8988T (cell line): ENCODE measurements around the gene MYH7.
"Not testable (repeated sequence)": the region's sequence is repeated elsewhere in the genome, so short reads cannot be mapped to it uniquely, and the experiment has no call there.

Experiments
- DNase-seq: peaks from one replicate; pipeline ENCODE4 v3.0.0; 2011

MYH7 gene

DNA sequence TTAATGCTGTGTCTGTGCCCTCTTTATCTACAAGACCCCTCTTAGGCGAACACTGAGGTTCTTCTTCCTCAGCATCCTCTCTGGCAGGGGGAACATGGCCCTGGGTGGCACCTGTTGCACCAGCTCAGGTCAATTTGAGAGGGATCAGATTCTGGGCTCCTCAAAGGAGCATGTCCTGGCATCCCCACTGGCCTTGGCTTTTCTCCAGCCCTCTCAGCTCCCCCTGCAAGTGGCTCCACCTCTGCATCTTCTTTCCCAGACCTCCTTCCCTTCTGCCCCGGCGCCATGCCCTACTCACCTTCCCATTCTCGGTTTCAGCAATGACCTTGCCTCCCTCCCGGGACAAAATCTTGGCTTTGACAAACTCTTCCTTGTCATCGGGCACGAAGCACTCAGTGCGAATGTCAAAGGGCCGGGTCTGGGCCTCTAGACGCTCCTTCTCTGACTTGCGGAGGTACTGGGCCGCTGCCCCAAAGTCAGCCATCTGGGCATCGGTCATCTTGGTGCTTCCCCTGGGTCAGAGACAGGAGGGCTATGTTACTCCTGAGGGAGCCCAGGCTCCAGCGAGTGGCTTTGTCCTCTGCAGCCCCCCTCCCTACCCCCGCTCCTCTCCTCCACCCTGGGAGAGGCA is 28.6 kb downstream of the MYH7 start:
- no peak for DNase-seq

DNA sequence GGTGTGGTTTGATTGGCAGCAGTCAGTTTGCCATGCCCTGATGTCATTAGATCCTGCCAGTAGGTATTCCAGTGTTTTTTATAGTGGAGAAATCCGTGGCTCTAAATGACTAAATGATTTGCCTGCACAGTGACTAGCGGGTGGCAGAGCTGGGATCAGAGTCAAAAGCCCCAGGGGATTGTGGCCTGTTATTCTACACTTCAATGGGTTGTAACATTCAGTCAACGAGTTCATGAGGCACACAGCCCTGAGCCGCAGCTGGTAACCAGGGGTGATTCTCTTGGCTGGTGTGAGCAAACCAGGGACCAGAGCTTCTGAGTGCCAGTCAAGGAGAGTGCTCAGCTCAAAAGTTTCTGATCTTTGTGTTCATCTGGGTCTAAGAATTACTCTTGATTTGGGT is 29.2 kb downstream of the MYH7 start:
- no peak for DNase-seq

DNA sequence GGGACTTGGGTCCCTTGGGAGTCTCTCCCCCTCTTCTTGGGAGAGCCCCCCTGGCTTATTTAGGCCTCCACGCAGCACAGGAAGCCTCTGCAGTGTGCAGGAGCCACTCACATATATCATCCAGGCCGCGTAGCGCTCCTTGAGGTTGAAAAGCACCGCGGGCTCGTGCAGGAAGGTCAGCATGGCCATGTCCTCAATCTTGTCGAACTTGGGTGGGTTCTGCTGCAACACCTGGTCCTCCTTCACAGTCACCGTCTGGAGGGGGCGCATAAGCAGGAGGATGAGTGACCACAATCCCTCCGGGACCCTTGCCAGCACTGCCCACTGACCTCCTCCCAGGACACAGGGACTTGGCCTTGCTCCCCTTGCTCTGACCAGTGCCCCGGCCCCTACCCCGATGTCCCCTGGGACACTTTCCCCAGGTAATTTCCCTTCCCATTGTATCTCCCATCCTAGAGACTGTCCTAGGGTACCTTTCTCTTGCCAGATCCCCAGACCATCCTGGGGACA is 29.9 kb downstream of the MYH7 start:
- DNase-seq: no peak

DNA sequence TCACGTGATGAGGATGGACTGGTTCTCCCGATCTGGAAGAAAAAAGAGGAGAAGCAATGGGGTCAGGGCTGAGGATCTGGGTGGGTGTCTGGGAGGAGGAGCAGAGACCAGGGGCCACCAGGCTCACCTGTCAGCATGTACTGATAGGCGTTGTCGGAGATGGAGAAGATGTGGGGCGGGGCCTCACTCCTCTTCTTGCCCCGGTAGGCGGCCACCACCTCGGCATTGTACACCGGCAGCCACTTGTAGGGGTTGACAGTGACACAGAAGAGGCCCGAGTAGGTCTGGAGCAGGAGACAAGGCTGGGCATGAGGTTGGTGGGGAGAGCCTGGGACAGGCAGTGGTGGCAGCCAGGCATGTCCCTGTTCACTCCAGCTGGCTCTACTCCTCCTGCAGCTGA is 30.4 kb downstream of the MYH7 start:
- DNase-seq: no peak

DNA sequence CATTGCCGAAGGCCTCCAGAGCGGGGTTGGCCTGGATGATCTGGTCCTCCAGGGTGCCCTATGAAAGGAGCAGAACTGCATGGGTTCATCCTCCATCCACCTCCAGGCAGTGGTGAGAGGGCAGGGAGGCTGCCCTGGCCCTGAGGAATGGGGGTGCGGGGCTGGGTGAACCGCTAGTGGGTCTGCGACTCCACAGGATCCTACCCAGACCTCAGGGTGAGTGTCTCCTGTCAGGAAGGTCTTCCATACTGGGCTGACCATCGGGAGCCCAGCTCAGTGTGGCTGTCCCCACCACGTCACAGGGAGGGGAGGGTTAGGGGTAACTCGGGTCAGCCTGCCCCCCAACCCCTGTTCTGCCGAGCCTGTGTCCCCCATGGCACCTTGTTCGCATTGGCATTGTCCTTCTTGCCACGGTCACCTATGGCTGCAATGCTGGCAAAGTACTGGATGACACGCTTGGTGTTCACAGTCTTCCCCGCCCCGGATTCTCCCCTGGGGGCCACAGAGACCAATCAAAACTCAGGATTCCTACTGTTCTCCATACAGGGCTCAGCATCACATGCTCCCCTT is 31.0 kb downstream of the MYH7 start:
- no peak for DNase-seq

DNA sequence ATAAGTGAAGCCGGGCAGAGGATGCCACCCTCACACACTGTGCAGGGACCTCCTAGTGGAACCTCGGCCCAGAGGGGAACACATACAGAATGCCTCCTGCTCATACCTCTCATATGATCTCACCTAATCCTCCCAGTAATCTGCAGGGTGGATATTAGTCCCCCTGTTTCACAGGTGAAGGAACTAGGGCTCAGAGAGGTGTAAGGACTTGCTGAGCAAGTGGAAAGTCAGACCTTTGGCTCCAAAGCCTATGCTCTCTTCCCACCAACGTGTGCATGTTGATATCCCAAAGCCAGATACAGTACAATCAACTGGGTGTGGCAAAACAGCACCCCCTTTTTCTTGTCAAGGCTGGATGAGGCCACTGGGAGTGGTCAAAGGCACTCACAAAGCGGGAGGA is 31.6 kb downstream of the MYH7 start:
- no peak for DNase-seq

DNA sequence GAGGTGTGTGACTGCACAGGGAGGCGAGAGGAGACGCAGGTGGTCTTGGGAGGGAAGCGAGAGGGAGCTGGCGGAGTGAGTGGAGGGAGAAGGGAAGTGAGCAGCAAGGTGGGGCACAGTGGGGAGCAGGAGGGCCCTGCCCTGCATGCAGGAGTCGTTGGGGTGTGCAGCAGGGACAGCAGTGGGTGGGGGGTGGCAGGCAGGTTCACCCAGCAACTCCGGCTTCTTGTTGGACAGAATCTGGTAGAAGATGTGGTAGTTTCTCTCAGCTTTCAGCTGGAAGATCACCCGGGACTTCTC is 32.4 kb downstream of the MYH7 start:
- DNase-seq: no peak

DNA sequence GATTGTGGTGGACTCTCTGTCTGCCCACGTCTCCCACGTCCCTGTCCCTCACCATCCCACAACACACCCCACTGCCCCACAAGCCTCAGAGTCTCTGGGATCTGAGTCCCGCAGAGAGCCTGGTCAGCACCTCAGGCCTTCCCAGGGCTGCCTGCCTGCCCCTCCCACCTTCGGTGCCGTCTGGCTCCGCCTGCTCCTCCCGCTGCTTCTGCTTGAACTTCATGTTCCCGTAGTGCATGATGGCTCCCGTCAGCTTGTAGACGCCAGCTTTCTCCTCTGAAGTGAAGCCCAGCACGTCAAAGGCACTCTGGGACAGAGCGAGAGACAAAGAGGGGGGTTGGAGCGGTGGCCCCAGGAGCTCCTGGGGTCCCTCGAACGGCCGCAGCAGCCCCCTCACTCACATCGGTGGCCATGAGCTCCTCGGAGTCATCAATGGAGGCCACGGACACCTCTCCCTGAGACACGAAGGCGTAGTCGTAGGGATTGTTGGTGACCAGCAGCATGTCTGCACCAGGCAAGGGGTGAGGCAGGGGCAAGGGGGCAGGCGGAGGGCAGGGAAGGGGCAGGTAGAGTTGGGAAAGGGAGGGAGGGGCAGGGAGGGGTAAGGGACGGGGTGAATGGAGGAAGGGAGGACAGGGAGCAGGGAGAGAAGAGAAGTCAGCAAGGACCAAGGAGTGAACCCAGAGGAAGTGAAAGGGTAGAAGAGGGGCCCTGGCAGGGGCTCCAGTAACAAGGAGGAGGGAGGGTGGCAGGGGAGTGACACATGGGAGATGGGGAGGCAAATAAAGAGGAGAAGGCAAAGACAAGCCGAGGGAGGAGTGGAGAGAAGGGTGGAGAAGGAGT is 32.9 kb downstream of the MYH7 start:
- DNase-seq: no peak

DNA sequence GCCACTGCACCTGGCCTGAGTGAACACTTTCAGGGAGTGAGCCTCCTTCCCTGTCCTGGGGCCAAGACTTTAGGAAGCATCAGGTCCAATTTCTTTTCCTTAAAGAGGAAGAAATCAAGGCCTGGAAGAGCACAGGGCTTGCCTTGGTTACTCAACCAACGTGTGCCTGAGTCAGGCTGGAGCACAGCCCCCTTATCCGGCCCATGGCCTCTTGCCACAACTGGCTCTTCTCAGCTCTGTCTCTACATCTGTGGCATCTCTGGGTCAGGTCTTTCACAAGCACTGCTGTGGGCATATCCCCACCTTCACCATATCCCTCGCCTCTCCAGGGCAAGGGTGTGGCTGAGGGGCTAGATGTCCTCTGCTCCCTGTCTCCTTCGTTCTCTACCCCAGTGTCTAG is 34.2 kb downstream of the MYH7 start:
- no peak for DNase-seq

DNA sequence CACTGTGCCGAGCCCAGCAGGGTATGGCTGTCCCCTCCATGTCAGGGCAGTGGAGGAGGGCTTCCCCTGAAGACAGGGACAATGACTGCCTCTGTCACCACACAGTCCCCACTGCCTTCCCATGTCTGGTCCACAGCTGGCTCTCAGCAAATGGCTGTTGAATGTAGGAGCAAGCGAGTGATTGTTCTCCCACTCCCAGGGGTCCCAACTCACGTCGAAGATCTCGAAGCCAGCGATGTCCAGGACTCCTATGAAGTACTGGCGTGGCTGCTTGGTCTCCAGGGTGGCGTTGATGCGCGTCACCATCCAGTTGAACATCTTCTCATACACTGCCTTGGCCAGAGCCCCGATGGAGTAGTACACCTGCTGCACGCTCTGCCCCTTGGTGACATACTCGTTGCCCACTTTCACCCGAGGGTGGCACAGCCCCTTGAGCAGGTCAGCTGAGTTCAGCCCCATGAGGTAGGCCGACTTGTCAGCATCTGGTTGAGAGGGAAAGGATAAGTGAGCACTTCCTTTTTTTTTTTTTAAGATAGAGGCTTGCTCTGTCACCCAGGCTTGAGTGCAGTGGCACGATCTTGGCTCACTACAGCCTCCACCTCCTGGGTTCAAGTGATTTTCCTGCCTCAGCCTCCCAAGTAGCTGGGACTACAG is 34.8 kb downstream of the MYH7 start:
- DNase-seq: not testable (repeated sequence)

DNA sequence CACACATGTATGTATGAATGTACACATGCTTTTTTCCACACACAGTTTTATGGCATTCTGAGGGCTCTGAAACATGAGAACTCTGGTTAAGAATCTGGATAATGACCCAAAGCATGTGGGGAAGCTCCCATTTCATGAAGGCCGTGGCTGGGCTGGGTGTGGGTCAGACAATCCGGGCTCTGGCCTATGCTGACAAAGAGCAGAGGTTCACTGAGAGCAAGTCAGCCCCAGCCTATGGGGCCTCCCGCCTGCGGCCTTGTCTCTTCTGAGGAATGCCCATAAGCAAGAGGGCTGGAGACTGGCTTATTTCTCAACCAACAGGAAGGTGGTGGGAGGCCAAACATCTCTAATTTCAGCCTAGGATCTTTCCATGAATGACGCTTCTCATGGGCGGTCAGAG is 35.9 kb downstream of the MYH7 start:
- no peak for DNase-seq

DNA sequence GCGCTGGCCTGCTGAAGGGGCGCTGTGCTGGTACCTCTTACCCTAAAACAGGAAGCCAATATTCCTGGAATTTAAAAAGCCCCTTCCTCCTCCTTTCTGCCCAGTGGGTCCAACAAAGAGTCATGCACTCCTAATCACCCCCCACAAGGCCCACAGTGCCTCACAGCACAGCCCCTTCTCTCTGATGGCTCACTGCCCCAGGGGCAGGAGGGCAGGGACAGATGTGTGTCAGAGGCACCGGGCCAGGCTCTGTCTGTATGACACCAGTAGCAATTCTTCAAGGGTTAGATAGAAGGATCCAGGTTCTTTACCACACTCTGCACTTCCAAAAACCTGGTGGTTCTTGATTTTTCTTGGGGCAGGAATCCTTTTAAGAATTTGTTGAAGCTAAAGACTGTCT is 36.3 kb downstream of the MYH7 start:
- no peak for DNase-seq

DNA sequence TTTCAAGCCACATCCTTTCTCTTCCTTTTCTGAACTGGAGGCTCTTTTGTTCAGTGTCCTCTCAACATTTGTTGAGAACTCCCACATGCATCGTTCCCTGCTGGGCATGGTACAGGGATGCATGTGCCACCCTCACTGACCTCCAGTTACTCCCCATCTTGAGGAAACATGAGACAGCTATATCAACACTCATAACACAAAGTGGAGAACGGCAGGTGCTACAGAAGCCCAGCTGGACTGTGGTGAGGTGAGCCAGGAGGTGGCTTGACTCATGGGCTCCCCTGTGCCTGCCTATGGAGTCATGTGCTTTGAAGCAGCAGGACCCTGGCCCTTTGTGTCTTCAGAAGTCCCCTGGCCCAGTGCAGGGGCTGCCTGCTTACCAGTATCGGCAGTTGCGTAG is 37.1 kb downstream of the MYH7 start:
- no peak for DNase-seq

DNA sequence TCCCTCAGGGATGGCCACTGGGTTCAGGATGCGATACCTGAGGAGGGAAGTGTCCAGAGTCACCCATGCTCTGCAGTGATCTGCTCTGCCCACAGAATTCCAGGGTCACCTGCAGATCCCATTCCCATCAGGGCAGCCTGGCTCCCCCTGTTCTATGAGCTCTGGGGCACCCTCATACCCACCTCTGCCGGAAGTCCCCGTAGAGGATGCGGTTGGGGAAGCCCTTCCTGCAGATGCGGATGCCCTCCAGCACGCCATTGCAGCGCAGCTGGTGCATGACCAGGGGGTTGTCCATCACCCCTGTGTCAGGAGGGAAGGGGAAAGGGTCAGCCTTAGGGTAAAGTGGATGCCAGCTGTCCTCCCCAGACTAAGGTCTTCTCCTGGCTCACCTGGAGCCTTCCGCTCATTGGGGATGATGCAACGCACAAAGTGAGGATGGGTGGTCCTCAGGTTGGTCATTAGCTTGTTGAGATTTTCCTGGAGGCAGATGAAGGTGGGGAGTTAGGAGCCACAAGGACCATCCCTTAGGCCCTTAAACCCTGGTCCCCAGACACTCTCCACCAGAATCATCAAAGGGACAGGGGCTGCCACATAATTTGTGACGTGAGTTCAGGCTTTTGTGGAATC is 38.6 kb downstream of the MYH7 start:
- DNase-seq: no peak

DNA sequence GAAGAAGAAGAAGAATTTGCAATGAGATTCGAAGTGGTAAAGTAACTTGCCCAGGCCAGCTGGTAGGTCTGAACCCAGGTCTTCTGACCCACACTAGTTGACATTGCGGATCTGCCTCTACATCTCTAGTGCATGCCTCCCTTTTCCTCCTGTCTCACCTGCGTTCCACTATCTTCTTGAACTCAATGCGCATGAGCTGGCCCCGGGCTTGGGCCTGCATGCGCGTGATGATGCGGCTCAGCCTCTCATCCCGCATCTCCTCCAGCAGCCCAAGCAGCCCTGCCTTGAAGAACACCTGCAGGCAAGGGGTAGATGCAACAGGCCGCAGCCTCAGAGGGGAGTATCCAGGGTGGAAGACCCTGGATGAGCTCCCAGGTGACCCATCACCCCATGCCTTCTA is 39.3 kb downstream of the MYH7 start:
- no peak for DNase-seq

DNA sequence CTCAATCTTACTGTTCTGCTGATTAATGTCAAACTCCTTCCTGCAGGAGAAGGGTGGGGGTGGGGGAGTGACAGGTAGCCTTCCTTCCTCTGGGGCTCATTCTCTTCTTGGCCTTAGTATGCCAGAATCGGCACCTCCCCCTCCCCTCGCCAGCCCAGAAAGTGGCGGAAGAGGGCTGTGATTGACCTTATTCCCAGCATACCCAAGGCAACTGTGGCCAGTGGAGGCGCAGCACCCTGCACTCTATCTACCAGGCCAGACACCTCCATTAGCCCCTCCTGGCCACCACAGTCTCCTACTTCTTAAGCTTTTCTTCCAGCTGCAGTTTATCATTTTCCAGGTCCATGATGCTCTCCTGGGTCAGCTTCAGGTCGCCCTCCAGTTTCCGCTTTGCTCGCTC is 42.8 kb downstream of the MYH7 start:
- DNase-seq: no peak

DNA sequence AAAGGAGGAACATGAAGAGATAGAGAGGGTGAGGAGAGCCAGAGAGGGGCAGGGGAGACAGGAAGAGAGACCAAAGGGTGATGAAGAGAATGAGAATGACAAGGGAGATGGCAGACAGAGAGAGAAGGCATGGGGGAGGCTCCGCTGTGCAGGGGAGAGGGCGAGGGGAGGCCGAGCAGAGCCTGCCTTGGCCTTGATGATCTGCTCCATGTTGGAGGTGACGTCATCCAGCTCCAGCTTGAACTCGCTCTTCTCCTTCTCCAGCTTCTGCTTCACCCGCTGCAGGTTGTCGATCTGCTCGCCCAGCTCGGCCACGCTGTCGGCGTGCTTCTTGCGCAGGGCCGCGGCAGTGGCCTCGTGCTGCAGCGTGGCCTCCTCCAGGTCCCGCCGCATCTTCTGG is 45.6 kb downstream of the MYH7 start:
- not testable (repeated sequence) for DNase-seq

DNA sequence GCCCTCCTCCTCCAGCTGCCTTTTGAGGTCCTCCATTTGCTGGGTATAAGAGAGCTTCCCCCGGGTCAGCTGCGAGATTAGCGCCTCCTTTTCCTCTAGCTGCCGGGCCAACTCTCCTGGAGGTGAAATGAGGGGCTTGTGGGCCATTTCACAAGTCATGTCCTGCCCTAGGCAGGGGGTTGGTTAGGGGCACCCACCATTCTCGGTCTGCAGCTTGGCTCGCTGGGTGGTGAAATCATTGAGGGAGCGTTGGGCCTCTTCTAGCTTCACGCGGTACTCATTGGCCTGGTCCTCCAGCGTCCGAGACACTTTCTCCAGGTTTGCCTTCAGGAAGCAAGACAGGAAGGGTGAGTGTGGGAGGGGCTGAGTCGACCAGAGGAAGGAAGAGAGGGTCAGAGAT is 46.1 kb downstream of the MYH7 start:
- DNase-seq: no peak

DNA sequence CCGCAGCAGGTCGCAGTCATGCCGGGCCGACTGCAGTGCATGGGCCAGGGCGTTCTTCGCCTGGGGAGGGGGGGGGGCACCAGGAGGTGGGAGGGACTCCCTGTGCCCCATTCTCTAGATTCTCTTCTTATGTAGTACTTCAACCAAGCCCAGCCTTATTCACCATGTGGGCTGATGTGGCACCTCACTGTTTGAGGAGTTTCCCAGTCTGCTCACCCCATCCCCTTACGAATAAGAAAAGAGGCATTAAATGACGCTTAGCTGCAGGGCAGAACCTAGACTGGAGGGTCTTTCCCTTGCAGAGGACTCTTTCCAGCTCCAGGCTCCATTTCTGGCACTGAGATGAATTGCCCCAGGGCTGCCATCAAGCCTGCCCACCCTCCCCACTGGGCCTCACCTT is 46.5 kb downstream of the MYH7 start:
- DNase-seq: no peak

DNA sequence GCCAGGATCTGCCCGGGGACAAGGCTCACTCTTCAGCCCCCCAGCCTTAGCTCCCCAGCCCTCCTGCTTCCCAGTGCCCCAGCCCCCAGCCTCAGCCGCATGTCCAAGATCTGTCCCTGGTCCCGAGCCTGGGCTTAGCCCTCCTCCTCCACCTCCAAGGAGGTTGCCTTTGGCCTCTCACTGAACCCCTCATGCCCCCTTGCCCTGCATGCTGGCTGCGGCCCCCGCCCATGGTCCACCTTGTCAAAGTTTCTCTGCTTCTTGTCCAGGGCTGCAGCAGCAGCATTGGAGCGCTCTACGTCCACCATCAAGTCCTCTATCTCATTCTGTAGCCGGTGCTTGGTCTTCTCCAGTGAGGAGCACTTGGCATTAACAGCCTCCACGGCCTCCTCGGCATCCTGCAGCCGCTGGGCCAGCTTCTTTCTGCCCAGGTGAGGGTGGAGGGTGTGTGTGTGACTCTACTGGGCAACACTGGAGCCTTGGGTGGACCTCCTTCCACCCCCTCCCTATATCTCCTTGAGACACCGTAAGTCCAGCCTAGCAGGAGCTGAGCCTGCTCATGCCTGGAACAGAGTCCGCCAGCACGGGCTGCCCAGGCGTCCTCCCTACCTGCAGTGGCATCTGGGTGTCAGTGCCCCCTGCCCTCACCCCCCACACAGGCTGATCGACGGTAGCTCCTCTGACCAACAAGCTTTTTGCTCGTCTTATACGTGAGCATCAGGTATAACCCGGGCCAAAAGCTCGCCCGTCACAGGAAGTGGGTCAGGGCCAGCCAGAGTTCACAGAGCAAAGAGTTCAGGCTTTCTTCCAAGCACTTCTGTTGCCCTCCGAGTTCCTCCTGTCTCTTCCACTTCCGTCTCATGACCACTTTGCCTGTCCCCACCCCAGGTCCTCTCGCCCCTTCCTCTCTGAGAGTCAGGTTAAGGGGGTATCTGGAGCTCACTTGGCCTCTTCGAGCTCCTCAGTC is 47.3 kb downstream of the MYH7 start:
- DNase-seq: no peak

DNA sequence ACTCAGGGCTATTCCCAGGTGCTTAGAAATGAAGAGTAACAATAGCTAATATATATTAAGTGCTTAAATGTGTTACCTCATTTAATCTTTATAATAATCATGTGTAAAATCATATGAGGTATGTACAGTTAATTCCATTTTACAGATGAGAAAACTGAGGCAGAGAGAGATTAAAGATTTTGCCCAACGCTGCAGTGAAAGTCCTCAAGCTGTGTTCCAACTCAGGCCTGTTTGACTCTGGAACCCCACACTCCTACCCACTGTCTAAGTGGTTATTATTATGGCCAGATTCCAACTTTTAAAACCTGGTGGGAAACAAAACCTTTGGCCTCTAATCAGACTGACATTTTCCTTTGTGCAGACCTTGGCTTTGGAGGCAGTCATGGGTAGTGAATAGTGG is 48.5 kb downstream of the MYH7 start:
- DNase-seq: no peak

DNA sequence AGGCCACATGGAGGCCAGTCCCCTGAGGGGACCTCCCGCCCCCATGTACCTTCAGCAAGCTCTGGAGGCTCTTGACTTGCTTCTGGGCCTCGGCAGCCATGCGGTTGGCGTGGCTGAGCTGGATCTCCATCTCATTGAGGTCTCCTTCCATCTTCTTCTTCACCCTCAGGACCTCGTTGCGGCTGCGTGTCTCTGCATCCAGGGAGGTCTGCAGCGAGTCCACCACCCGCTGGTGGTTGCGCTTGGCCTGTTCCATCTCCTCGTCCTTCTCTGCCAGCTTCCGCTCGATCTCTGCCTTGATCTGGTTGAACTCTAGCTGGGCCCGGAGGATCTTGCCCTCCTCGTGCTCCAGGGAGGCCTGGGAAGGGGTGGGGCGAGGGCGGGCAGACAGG is 49.2 kb downstream of the MYH7 start:
- not testable (repeated sequence) for DNase-seq
